ENCODE data around the gene KRT33B.

KRT33B gene

DNA sequence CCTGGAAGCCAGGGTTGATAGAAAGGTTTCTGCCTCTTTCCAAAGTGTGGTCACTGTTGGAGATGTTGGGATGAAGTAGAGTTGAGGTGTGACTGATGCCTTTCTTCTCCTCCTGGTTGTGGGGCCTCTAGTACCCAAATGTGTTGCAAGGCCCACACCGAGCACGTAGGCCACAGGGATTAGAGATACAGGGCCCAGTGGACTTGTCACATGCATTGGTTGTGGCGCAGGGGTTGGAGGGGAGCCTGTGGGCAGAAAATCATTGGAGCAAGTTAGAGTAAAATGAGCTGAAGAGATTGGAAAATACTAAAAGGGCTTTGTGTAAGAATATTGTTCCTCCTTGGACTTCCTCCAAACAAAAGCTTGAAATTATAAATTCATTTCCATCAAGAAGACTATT, 23.6 kb downstream of the KRT33B start:
- no peak for TF ChIP-seq GATA3 (IDR thresholded peaks at IDR 0.05; ENCODE audit: low read depth, low read length)
- TF ChIP-seq GATA2 (IDR thresholded peaks at IDR 0.05; ENCODE audit: low read depth, low read length) = no peak

DNA sequence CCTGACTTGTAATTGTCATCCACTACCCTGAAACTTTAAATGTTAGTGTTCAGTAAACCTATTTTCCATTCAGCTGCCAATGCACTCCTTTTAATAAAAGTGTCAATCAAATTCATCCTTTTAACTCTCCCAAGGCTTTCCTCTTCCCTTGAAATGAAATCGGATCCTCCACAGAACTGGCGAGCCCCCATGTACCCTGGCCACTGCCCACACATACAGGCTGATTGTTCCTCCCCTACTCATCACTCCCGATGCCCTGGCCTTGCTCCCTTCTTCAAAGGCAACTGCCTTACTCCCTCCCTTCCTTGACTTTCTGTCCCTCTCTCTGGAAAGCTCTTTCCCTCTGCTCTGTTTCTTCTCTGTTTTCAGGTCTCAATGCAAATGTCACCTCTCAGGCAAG, 26.6 kb downstream of the KRT33B start:
- TF ChIP-seq GATA3 (IDR thresholded peaks at IDR 0.05; ENCODE audit: low read depth, low read length) (no peak), GATA2 (IDR thresholded peaks at IDR 0.05; ENCODE audit: low read depth, low read length) (no peak)

DNA sequence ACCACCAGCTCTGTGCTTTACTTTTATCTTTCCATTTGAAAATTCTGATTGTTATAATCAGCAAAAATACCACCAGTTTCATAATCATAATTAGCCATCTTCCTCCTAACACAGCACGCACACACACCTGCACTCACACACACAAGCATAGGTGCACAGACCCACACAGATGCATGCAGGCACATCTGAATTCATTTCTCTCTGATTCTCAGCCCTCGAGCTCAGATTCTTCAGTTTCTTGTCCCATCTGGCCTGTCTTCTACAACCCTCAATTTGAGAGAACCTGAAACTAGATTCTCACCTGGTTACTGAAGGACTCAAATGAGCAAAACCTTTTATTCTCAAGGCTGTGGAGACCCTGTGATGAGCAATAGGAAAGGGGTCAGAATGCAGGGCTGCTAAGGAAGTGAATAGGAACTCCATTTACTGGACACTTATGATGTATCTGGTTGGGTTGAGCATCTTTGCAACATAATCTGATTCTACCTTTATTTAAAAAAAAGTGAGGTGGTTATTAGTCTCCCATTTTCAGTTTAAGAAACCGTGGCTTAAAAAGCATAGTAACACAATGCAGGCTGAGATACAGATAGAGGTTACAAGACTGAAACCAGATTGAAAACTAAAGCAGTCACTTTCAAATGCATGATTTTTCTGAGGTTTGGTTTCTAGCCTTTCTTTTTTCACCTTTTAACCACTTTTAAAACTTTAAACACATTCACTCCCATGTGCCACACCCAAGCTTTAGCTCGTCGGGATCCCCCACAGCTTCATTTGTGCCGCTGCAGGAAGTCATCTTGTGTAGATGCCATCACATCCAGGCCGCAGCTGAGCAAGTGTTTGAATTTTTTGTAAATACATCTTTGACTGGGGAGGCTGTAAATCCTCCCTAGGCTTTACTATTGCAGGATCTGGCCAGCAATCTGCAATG, 28.4 kb downstream of the KRT33B start:
- no peak for TF ChIP-seq GATA3 (IDR thresholded peaks at IDR 0.05; ENCODE audit: low read depth, low read length)
- no peak for TF ChIP-seq GATA2 (IDR thresholded peaks at IDR 0.05; ENCODE audit: low read depth, low read length)

DNA sequence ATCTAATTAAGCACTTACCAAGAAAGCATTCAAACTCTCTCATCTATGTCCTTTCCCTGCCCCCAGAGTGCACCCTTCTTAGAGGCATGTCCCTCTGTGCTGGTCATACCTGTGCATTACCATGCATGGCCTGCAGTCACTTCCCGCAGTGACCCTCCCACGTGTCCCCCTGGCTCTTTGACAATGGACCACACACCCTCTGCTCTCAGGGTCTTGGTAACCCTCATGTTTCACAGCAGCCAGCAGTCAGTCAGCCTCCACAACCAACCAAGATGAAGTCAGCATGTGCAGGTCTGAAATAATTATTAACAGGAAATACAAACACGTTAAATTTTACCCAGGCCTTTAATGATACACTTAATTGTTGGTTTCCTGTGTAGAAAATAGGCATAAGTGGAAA, 29.1 kb downstream of the KRT33B start:
- TF ChIP-seq GATA2 (IDR thresholded peaks at IDR 0.05; ENCODE audit: low read depth, low read length) (no peak), GATA3 (IDR thresholded peaks at IDR 0.05; ENCODE audit: low read depth, low read length) (no peak)

DNA sequence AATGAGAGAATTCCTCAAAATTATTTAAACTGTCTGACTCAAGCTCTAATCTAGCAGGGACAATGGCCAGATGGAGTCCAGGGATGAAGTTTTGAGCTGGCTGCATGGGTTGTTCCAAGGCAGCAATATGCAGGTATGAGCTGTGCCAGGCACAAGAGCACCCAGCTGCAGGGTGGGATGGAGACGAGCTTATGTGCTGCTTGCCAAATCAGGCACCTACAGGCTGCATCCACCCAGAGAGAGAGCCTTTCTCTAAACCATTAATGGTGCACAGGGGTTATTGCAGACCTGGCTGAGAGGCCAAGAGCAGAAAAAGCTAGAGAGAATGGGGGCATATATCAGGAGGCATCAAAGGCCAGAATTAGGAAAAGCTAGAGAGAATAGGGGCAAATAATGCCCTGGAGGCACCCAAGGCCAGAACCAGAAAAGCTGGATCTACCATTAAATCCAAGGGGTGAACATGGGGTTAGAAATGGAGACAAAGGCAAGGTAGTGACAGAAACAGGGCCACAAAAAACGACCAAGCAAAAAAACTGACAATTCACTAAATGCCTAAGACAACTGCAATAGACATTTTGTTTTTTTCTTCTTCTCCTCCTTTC, 29.9 kb downstream of the KRT33B start:
- TF ChIP-seq GATA3 (IDR thresholded peaks at IDR 0.05; ENCODE audit: low read depth, low read length) (no peak), GATA2 (IDR thresholded peaks at IDR 0.05; ENCODE audit: low read depth, low read length) (no peak)

DNA sequence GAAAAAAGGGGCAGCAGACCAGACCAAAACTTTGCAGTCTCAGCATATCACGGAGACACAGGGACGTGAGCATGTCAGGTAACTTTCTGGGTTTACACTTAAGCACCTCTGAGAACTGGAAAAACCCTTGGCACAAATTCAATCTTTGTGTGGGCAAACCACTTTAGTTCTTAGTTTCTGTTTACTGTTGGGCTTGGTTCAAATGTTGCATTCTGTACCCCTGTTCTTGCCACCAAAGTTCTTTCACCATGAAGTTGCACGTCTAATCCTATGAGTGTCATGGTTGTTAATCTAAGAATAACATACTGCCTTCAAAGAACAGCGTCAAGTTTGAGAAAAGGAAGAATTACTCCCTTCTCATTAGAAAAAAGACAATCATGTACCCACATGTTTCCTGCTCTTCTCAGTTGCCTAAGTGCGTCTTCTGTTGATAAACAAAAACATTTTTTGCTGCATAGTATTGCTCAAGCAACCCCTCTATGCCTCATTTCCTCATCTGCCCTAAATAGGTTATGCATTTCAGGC, 30.6 kb downstream of the KRT33B start:
- TF ChIP-seq GATA2 (IDR thresholded peaks at IDR 0.05; ENCODE audit: low read depth, low read length) (no peak), GATA3 (IDR thresholded peaks at IDR 0.05; ENCODE audit: low read depth, low read length) (no peak)

DNA sequence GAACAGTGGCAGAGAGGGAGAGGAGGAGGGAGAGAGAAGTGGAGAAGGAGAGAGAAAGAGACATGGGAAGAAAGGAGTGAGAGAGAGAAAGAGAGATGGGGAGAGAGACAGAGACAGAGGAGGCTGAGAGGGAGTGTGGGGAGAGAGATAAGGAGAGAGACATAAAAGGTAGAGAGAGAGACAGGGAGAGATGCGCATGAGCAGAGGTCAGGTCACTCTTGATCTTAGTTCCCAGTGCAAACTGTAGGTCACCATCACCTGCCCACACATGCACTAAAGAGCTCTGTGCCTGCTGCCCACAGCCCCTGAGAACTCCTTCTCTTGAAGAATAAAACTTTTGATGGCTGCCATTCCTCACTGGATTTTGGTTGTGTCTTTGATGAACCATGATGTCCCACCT, 33.9 kb downstream of the KRT33B start:
- TF ChIP-seq GATA2 (IDR thresholded peaks at IDR 0.05; ENCODE audit: low read depth, low read length) = no peak
- TF ChIP-seq GATA3 (IDR thresholded peaks at IDR 0.05; ENCODE audit: low read depth, low read length) = no peak

DNA sequence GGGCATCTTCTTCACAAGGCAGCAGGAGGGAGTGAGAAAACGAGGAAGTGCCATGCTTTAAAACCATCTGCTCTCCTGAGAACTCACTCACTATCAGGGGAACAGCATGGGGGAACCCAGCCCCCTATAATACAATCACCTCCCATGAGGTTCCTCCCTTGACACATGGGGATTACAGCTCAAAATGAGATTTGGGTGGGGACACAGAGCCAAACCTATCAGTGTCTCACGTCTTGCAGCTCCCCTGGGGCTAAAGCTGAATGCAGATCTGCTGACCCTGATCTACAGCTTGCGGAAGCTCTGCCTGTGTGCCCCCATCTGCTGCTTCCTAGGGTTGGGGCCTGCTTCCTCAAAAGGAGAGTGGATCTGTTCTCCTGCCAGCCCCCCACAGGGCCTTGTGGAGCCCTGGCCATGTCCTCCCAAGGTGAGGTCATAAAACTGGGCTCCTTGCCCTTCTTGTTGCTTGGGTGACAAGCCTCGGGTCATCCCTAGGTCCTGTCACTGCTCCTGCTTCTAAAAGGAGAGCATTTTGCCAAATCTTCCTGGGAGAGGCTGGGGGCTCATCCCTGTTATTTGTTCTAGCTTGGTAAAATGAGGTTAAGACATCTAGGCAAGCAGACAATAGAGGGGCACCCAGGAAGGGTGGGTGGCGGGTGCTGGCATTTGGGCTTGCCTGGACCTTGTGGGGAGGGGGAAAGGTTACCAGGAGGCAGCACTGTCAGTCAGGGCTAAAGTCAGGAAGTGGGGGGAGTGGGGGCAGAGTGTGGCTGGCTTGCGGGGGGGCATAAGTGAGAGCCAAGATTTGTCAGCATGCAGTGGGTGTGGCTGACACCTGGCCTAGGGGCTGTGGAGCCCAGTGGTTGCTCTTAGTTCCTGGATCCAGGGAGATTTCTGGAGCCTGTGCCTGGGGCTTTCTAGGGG, 35.0 kb downstream of the KRT33B start:
- TF ChIP-seq GATA2 (IDR thresholded peaks at IDR 0.05; ENCODE audit: low read depth, low read length) (no peak), GATA3 (IDR thresholded peaks at IDR 0.05; ENCODE audit: low read depth, low read length) (no peak)

DNA sequence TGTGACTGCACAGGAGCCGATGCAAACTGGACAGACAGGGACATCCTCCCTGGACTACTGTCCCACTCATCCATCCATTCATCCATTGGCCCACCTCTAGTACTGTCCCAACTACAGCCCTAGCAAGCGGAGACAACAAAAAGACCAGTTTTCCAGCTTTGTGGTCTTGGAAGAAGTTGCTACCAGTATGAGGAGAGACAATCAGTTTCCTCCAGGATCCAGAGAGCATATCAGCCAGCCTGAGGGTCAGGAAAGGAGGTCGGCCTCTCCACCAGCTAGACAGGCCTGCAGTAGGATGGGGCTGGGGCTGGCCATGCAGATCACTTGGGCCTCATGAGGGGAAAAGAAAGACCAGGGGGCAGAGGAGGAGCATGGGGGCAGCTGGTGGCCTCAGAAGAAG, 35.8 kb downstream of the KRT33B start:
- TF ChIP-seq GATA3 (IDR thresholded peaks at IDR 0.05; ENCODE audit: low read depth, low read length) (no peak), GATA2 (IDR thresholded peaks at IDR 0.05; ENCODE audit: low read depth, low read length) (no peak)

DNA sequence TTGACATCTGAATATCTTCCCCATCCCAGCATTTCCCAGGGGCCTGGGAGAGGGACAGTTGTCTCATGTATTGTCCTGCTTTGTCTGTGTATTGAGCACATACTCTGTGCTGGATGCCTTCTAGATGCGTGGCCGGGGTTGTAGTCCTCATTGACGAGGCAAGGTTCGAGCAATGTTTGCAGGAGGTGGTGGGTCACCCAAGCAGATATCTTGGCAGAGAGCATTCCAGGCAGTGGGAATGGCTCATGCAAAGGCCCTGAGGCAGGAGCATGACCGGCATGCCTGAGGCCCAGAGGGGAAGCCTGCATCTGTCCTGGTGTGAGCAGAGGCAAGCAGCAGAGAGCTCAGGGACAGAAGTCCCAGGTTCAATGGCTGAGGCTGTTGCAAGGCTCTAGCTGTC, 36.5 kb downstream of the KRT33B start:
- TF ChIP-seq GATA3 (IDR thresholded peaks at IDR 0.05; ENCODE audit: low read depth, low read length) = no peak
- TF ChIP-seq GATA2 (IDR thresholded peaks at IDR 0.05; ENCODE audit: low read depth, low read length) = no peak

DNA sequence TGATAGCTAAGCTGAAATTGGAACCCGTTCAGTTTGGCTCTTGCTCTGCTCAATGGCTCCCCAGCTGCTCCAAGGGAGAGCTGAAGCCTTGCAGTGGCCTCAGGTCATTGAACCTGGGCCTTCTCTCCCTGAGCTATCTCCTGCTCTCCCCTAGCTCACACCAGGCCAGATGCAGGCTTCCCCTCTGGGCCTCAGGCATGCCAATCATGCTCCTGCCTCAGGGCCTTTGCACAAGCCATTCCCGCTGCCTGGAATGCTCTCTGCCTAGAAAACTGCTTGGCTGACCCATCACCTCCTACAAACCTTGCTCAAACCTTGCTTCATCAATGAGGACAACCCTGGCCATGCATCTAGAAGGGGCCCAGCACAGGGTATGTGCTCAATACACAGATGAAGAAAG, 37.4 kb downstream of the KRT33B start:
- TF ChIP-seq GATA3 (IDR thresholded peaks at IDR 0.05; ENCODE audit: low read depth, low read length) (no peak), GATA2 (IDR thresholded peaks at IDR 0.05; ENCODE audit: low read depth, low read length) (no peak)

DNA sequence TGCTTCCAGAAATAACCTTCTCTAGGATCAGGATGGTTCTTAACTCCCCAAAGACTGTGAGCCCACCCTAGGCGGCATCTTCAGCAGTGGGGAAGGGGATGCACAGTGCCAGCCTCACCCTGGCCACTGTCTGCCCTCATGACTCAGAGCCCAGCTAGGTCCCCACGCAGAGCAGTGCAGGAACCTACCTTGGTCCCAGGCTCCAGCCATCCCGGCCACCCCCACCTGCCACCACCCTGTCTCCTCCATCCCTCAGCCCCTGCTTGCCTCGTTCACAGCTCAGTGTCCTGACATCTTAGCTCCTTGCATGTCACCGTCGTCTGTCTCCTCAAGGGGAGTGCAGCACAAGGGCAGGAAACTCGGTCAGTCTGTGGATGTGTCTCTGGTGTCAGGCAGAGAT, 38.0 kb downstream of the KRT33B start:
- TF ChIP-seq GATA2 (IDR thresholded peaks at IDR 0.05; ENCODE audit: low read depth, low read length) (no peak), GATA3 (IDR thresholded peaks at IDR 0.05; ENCODE audit: low read depth, low read length) (no peak)

DNA sequence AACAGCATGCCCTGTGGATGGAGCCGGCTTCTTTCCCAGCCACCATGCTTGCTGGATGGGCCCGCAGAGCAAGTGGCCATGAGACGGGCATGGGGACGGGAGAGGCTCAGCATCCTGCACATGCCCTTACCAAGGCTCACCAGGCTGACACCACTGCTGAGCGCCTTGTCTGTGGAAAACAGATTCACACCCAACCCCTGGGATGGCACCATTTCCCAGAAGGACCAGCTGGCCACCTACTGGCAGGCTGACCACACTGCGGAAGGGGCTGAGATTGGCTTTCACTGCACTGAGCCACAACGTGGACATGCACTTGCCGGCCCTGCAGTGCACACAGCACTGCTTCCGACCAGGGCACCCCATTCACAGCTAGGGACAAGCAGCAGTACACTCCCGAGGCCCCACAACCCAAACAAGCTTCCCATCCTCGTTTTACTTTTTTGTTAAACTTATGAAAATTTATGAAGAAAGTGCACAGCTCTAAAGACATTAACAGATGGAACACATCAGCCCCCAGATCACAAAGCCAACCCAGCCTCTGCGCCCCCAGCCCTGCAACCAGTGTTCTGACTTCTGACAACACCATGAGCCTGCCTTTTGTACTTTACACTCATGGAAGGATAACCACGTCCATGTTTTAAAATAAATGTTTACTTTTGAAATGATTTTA, 40.2 kb downstream of the KRT33B start:
- TF ChIP-seq GATA2 (IDR thresholded peaks at IDR 0.05; ENCODE audit: low read depth, low read length) (no peak), GATA3 (IDR thresholded peaks at IDR 0.05; ENCODE audit: low read depth, low read length) (no peak)

Measured in SH-SY5Y (cell line).